22Rv1 (cell line): Measurements from ENCODE around the gene ABHD16A.

Experiments
- CTCF ChIP-seq: fragments of 450-650 bp; IDR thresholded peaks from 2 replicates; pipeline ENCODE4 v1.5.1; 2017; ENCODE audit warnings: mild to moderate bottlenecking
- ZFX ChIP-seq: fragments of 450-650 bp; IDR thresholded peaks from 2 replicates; pipeline ENCODE4 v1.6.1; 2017; ENCODE audit warnings: antibody characterized with exemption, borderline replicate concordance

GRCh38 chr6:31664790-31665500 lies 38.2 kb downstream of the ABHD16A start, which contains the start of gene GPANK1:
- TF ChIP-seq CTCF = no peak
- no peak for TF ChIP-seq ZFX
